Mesothelial cell of epicardium (in vitro differentiated cells): ENCODE measurements around the gene UNC93B1. TPM values are rescaled to one million over a fixed set of nuclear protein-coding genes. Genes with fewer than 3 reads are reported as not detected.

ENCODE experiments used
- DNase-seq, 2 experiments: peaks; one replicate each; pipeline ENCODE4 v3.0.0; 2021; ENCODE audit warnings: low spot score in 2 of 2; ENCODE audit not compliant: unreplicated experiment in 2 of 2
- H3K27ac Mint-ChIP-seq: 2 replicates; pipeline ENCODE4 v1.8.0; 2021; ENCODE audit warnings: mixed read lengths
- H3K27me3 Mint-ChIP-seq: 2 replicates; pipeline ENCODE4 v1.8.0; 2021; ENCODE audit warnings: low read depth, mixed read lengths
- H3K36me3 Mint-ChIP-seq: 2 replicates; pipeline ENCODE4 v1.8.0; 2021; ENCODE audit warnings: mixed read lengths
- H3K4me1 Mint-ChIP-seq: 2 replicates; pipeline ENCODE4 v1.8.0; 2021; ENCODE audit warnings: mixed read lengths
- H3K4me3 Mint-ChIP-seq: 2 replicates; pipeline ENCODE4 v1.8.0; 2021; ENCODE audit warnings: mild to moderate bottlenecking, moderate library complexity, mixed read lengths
- H3K9me3 Mint-ChIP-seq: 2 replicates; pipeline ENCODE4 v1.8.0; 2021; ENCODE audit warnings: mixed read lengths
- CTCF ChIP-seq: fragments of 200-600 bp; sonication (generic); IDR thresholded peaks from one replicate; pipeline ENCODE4 v1.5.0; 2021; ENCODE audit warnings: antibody characterized with exemption; ENCODE audit not compliant: unreplicated experiment
- total RNA-seq: library from RNA; stranded (reverse); gene quantifications from 3 replicates; pipeline ENCODE4 v1.2.1, GENCODE V29; 2021

The UNC93B1 gene
- total RNA-seq, 1 donor from 2014 or later = 19.0 TPM

DNA sequence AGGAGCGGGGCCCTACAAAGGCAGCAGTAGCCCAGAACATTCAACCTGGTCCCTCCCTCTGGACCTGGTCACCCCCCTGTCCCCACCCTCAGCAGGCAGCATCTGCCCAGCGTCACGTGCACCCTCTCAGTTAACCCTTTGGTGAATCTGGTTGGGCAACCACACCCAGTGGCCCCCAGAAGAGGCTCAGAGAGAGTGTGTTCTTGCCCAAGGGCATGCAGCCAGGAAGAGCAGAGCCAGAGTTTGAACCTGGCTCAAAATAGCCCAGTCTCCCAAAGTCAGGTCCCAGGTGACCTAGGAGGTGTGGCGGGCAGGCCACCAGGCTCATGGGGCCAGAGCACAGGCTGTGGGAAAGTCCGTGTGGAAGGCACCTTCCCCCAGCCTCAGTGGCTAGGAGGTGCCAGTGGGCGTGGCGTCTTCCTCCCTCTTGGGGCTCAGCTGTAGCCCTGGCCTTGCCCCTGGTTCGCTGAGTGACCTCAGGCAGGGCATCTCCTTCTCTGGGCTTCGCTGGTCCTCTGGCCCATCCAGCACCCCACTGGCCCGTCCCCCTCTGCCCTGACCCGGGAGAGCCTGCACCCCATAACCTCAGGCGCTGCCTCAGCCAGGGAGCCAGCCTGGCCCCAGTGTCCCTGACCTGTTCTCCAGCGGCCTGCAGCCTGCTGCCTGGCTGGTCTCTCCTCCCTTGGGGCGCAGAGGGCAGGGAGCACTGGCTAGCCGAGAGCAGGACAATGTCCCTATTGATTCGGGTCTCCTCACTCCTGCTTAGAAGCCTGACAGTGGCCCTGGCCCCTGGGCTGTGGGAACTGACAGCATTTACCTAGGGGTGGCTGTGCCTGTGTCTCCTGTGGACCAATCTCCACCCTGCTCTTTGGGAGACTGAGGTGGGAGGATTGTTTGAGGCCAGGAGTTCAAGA is 13.3 kb upstream of the UNC93B1 start:
- Mint-ChIP-seq H3K4me3 (no peak overlapping the region), H3K36me3 (no peaks in the 10 kb centered on the region), H3K9me3 (no peaks in the 10 kb centered on the region), H3K27me3 (no peaks in the 10 kb centered on the region), H3K4me1 (peaks cover 35% of the 10 kb centered on the region), H3K27ac (peak overlapping the region; percentile 86)
- no peak for DNase-seq
- TF ChIP-seq CTCF = no peak

DNA sequence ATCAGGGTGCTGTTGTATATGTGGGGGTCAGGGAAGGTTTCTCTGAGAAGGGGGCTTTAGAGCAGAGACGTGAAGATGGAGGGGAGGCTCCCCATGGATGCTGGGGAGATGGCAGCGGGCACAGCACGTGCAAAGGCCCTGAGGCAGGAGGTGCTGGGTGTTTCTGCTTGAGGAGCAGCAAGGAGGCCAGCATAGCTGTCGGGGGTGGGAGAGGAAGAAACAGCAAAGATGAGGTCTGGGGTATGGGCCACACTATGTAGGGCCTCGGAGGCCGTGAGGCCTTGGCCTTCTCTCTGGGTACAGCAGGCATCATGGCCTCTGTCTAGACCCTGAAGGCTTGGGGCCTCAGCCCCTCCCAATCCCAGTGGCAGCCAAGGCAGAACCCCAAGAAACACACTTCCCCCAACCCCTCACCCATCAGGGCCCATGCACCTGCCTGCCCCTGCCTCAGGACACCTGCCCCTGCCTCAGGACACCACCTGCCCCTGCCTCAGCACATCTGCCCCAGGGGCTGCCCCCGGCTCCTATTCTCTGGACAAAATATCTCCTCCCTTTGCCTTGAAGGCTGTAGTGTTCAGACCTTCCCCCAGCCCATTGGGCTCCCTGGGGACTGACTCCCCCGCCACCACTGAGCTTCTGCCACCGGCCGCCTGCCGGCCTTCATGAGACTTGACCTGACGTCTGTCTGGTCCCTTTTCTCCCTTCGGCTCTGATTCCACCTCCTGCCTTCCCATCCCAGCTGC is 12.4 kb upstream of the UNC93B1 start:
- DNase-seq = no peak
- peaks cover 41% of the 10 kb centered on the region for H3K4me1 Mint-ChIP-seq

GRCh38 chr11:68015467-68015866 is 11.6 kb upstream of the UNC93B1 start:
- H3K4me1 Mint-ChIP-seq = peaks cover 43% of the 10 kb centered on the region
- H3K4me3 Mint-ChIP-seq = no peak overlapping the region
- no peaks in the 10 kb centered on the region for H3K36me3 Mint-ChIP-seq
- no peaks in the 10 kb centered on the region for H3K27me3 Mint-ChIP-seq
- no peaks in the 10 kb centered on the region for H3K9me3 Mint-ChIP-seq
- no peak for TF ChIP-seq CTCF
- no peak for DNase-seq
- no peak overlapping the region for H3K27ac Mint-ChIP-seq

More for the DNA sequence above, 12.4 kb upstream of the UNC93B1 start:
- H3K4me3 Mint-ChIP-seq = no peak overlapping the region
- no peaks in the 10 kb centered on the region for H3K9me3 Mint-ChIP-seq
- peak overlapping the region; percentile 86 for H3K27ac Mint-ChIP-seq
- TF ChIP-seq CTCF = no peak
- no peaks in the 10 kb centered on the region for H3K27me3 Mint-ChIP-seq
- no peaks in the 10 kb centered on the region for H3K36me3 Mint-ChIP-seq

GRCh38 chr11:68014947-68015447 is 11.1 kb upstream of the UNC93B1 start:
- Mint-ChIP-seq H3K27me3 (no peaks in the 10 kb centered on the region), H3K27ac (peak overlapping the region; percentile 43), H3K36me3 (no peaks in the 10 kb centered on the region), H3K4me1 (peaks cover 45% of the 10 kb centered on the region), H3K4me3 (no peak overlapping the region), H3K9me3 (no peaks in the 10 kb centered on the region)
- TF ChIP-seq CTCF = no peak
- DNase-seq = no peak

DNA sequence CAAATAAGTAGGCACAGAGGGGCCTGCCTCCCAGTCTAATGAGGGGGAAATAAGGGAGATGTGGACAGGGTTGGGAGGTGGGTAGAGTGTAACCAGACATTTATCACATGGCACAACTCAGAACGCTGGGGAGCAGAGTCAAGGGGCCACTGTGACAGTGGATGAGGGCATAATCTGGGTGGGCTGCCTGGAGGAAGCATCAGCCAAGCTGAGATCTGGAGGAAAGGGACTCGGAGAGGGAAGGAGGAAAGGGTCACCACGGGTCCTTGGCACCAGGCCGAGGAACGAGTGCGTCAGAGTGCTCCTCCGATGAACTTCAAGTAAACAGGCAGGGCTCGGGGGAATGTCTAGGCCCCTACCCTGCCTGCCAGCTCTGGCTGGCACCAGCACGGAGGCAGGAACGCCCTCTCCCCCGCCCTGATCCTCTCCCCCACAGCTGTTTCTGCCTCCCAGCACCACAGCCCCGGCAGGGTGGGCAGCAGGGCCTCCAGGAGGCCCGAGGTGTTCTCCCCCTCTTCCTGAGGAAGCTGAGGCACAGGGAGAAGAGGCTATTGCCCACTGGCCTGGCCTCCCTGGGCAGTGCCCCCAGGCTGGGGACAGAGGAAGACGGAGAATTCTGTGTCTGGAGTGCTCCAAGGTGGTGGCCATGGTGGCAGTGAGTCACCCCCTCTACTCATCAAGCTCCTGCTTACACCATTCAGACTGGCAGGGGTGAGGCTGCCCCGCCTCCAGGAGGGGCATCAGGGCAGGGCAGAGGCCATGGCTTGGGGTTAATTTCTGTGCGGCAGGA is 10.5 kb upstream of the UNC93B1 start:
- no peaks in the 10 kb centered on the region for H3K27me3 Mint-ChIP-seq
- H3K4me3 Mint-ChIP-seq = no peak overlapping the region
- no peak for DNase-seq
- no peaks in the 10 kb centered on the region for H3K9me3 Mint-ChIP-seq
- peak overlapping the region; percentile 83 for H3K27ac Mint-ChIP-seq
- no peak for TF ChIP-seq CTCF
- peaks cover 51% of the 10 kb centered on the region for H3K4me1 Mint-ChIP-seq
- H3K36me3 Mint-ChIP-seq = no peaks in the 10 kb centered on the region
